GM12875 (cell line): ENCODE results near the gene TTLL11.

Experiments
- H3K4me3 ChIP-seq: one replicate; pipeline ENCODE4 v1.5.1; 2011; ENCODE audit warnings: low read depth, low read length, control low read depth
- CTCF ChIP-seq: IDR thresholded peaks from 2 replicates; pipeline ENCODE4 v1.5.1; 2011; ENCODE audit warnings: low read depth, mild to moderate bottlenecking, control low read depth, inconsistent platforms, low read length, moderate library complexity, borderline replicate concordance; ENCODE audit not compliant: insufficient read depth

The TTLL11 gene

GRCh38 chr9:121790841-121791240 is 302.3 kb downstream of the TTLL11 start:
- TF ChIP-seq CTCF: no peak
- H3K4me3 ChIP-seq: no peak overlapping the region

DNA sequence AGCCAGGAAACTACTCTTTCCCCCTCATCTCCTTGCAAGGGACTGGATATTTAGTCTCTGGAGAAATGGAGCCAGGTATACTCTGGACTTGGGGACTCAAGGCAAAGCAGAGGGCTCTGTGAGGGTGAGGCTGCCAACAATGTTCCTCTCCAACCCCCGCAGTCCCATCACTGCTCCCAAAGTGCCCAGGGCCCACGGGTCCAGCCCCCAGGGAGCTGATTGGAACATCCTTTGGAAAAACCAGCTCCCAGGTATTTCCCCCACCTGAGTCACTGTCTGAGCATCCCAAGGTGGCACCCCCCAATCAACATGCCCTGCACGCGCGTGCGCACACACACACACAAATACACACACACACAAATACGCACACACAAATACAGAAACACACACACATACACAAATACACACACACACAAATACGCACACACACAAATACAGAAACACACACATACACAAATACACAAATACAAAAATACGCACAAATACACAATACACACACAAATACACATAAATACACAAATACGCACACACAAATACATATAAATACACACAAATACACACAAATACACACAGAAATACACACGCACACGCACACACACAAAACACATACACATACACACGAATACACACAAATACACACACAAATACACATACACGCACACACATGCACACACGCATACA is 304.3 kb downstream of the TTLL11 start:
- TF ChIP-seq CTCF: no peak
- no peak overlapping the region for H3K4me3 ChIP-seq

DNA sequence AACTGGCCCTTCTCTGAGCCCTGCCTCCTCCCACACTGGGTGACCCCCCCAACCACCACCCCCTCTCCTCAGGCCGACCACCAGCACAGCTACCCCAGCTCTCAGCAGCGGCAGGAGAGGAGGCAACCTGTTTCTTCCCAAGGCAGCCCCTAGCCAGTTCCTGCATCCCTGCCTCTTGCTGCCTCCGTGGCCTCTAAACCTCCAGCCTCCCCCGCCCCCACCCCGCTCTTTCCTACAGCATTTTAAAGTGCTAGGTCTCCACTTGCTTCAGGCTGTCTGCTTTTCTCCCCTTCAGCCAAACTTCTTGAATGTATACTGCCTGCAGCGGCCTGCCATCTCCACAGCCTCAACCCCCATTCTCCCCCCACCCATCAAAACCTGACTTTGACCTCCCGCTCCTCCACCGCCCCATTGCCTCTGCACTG is 306.1 kb downstream of the TTLL11 start:
- no peak for TF ChIP-seq CTCF
- no peak overlapping the region for H3K4me3 ChIP-seq

- TF ChIP-seq CTCF: no peak
- H3K4me3 ChIP-seq: no peak overlapping the region
Observed at GRCh38 chr9:121786543-121786948, 306.6 kb downstream of the TTLL11 start.

- no peak overlapping the region for H3K4me3 ChIP-seq
- no peak for TF ChIP-seq CTCF
Observed at GRCh38 chr9:121785673-121786542, 307.2 kb downstream of the TTLL11 start.

DNA sequence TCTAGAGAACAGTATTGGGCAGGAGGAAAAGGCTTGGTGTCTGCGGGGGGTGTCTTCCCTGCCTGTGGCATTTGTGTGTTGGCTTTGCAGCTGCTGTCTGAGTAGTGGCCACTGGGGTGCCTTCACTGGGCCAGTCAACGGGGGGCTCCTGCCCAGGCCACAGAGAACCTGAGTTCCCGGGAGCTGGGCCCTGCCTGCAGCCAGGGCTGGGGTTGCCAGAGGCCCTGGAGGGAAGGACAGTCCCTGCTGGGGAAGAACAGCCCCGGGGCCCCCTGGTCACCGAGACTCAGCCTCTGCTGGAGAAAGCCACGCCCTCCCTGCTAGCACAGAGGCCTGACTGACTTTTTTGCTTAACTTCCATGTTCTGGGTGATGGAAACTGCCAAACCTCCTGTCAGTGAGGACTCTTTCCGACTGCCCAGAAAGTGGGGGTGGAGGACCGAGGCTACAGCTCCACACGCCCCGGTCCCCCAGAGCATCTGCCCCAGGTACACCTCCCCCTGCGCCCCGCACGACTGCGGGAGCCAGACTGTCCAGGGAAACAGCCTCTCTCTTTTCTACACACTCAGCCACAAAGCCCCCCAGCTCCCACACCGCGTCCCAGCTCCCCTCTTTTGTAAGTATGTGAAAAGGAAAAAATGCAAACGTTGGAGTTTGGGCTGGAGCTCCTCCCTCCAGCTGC is 308.2 kb downstream of the TTLL11 start:
- no peak overlapping the region for H3K4me3 ChIP-seq
- TF ChIP-seq CTCF: no peak
